ENCODE results near the gene KIR3DL3.
"Not testable (repeated sequence)": the region's sequence is repeated elsewhere in the genome, so short reads cannot be mapped to it uniquely, and the experiment has no call there.

KIR3DL3 gene

GRCh38 chr19:54724142-54724541 lies at the start of gene KIR3DL3:
Gene KIR3DL3, plus strand, starts transcription at chr19:54724442. Its CDS starts 55 bp downstream, at chr19:54724497.
- in situ Hi-C loops (cut with HindIII; ENCODE audit: low sequenced_read_pairs) = no loop called here

- in situ Hi-C loops (cut with HindIII; ENCODE audit: low sequenced_read_pairs) = not testable (repeated sequence)
These were observed 47.9 kb upstream of the KIR3DL3 start for GRCh38 chr19:54676210-54676834.

GRCh38 chr19:54677217-54677616 lies 47.0 kb upstream of the KIR3DL3 start:
- in situ Hi-C loops (cut with HindIII; ENCODE audit: low sequenced_read_pairs) = no loop called here

GRCh38 chr19:54681596-54681995 lies 42.6 kb upstream of the KIR3DL3 start:
- in situ Hi-C loops (cut with HindIII; ENCODE audit: low sequenced_read_pairs) = not testable (repeated sequence)

GRCh38 chr19:54682306-54682856 lies 41.9 kb upstream of the KIR3DL3 start:
- in situ Hi-C loops (cut with HindIII; ENCODE audit: low sequenced_read_pairs) = no loop called here

GRCh38 chr19:54684527-54684926 lies 39.7 kb upstream of the KIR3DL3 start:
- in situ Hi-C loops (cut with HindIII; ENCODE audit: low sequenced_read_pairs) = no loop called here

- in situ Hi-C loops (cut with HindIII; ENCODE audit: low sequenced_read_pairs) = no loop called here
These were observed 32.5 kb upstream of the KIR3DL3 start for GRCh38 chr19:54691582-54692297.

- in situ Hi-C loops (cut with HindIII; ENCODE audit: low sequenced_read_pairs) = no loop called here
These were observed 32.0 kb upstream of the KIR3DL3 start for GRCh38 chr19:54692298-54692615.

- in situ Hi-C loops (cut with HindIII; ENCODE audit: low sequenced_read_pairs) = no loop called here
These were observed 29.6 kb upstream of the KIR3DL3 start for GRCh38 chr19:54694648-54695047.

- in situ Hi-C loops (cut with HindIII; ENCODE audit: low sequenced_read_pairs) = no loop called here
These were observed 28.1 kb upstream of the KIR3DL3 start for GRCh38 chr19:54696117-54696548.

GRCh38 chr19:54696766-54697165 lies 27.5 kb upstream of the KIR3DL3 start:
- in situ Hi-C loops (cut with HindIII; ENCODE audit: low sequenced_read_pairs) = no loop called here

GRCh38 chr19:54697716-54698115 lies 26.5 kb upstream of the KIR3DL3 start:
- in situ Hi-C loops (cut with HindIII; ENCODE audit: low sequenced_read_pairs) = not testable (repeated sequence)

GRCh38 chr19:54704928-54705327 lies 19.3 kb upstream of the KIR3DL3 start:
- in situ Hi-C loops (cut with HindIII; ENCODE audit: low sequenced_read_pairs) = no loop called here

- in situ Hi-C loops (cut with HindIII; ENCODE audit: low sequenced_read_pairs) = no loop called here
These were observed 16.3 kb upstream of the KIR3DL3 start for GRCh38 chr19:54707962-54708361.

- in situ Hi-C loops (cut with HindIII; ENCODE audit: low sequenced_read_pairs) = no loop called here
These were observed 15.5 kb upstream of the KIR3DL3 start for GRCh38 chr19:54708781-54709180.

GRCh38 chr19:54709212-54709948 lies 14.9 kb upstream of the KIR3DL3 start:
- in situ Hi-C loops (cut with HindIII; ENCODE audit: low sequenced_read_pairs) = no loop called here

- in situ Hi-C loops (cut with HindIII; ENCODE audit: low sequenced_read_pairs) = not testable (repeated sequence)
These were observed 14.3 kb upstream of the KIR3DL3 start for GRCh38 chr19:54709956-54710355.

- in situ Hi-C loops (cut with HindIII; ENCODE audit: low sequenced_read_pairs) = no loop called here
These were observed 402 bp downstream of the KIR3DL3 start for GRCh38 chr19:54724644-54725043.

- in situ Hi-C loops (cut with HindIII; ENCODE audit: low sequenced_read_pairs) = no loop called here
These were observed 1.1 kb downstream of the KIR3DL3 start for GRCh38 chr19:54725321-54725720.

GRCh38 chr19:54727562-54727961 lies 3.3 kb downstream of the KIR3DL3 start:
- in situ Hi-C loops (cut with HindIII; ENCODE audit: low sequenced_read_pairs) = no loop called here

GRCh38 chr19:54728167-54728566 lies 3.9 kb downstream of the KIR3DL3 start:
- in situ Hi-C loops (cut with HindIII; ENCODE audit: low sequenced_read_pairs) = no loop called here
